Tibial nerve (tissue), 4 donors: ENCODE measurements around the gene HAPSTR1. TPM values are rescaled to one million over a fixed set of nuclear protein-coding genes. Genes with fewer than 3 reads are reported as not detected.

Source experiments
- DNase-seq, 2 donors: peaks; one replicate each; pipeline ENCODE4 v3.0.0-alpha.2; 2019; ENCODE audit warnings: low spot score in 2 of 2
- H3K27ac ChIP-seq, 4 donors: fragments of 200-600 bp; sonication (generic) in 3 of 4; one replicate each; pipeline ENCODE4 v1.5.1; 2017 to 2019; ENCODE audit warnings: mild to moderate bottlenecking in 1 of 4
- H3K27me3 ChIP-seq, 2 donors: fragments of 200-600 bp; sonication (generic) in 1 of 2; one replicate each; pipeline versions ENCODE4 v1.5.1 to v1.6.0; 2017 to 2019
- H3K36me3 ChIP-seq, 3 donors: fragments of 200-600 bp; sonication (generic); one replicate each; pipeline ENCODE4 v1.5.1; 2018 to 2019
- H3K4me1 ChIP-seq, 4 donors: fragments of 200-600 bp; sonication (generic) in 3 of 4; one replicate each; pipeline ENCODE4 v1.5.1; 2017 to 2019
- H3K4me3 ChIP-seq, 4 donors: fragments of 200-600 bp; sonication (generic) in 3 of 4; one replicate each; pipeline ENCODE4 v1.5.1; 2017 to 2019; ENCODE audit warnings: mild to moderate bottlenecking in 1 of 4, moderate library complexity in 1 of 4
- H3K9me3 ChIP-seq, 4 donors: fragments of 200-600 bp; sonication (generic) in 3 of 4; one replicate each; pipeline ENCODE4 v1.5.1; 2017 to 2019
- CTCF ChIP-seq, 5 experiments: fragments of 200-600 bp in 3 of 5; fragments of 450-650 bp in 2 of 5; sonication (generic) in 3 of 5; IDR thresholded peaks; one replicate each; pipeline ENCODE4 v1.5.1; 2016 to 2019; ENCODE audit warnings: antibody characterized with exemption in 5 of 5, mild to moderate bottlenecking in 3 of 5, moderate library complexity in 2 of 5
- EP300 ChIP-seq, 2 donors: sonication (generic); formaldehyde crosslinking; IDR thresholded peaks; one replicate each; pipeline ENCODE4 v1.6.1; 2017; ENCODE audit warnings: antibody characterized with exemption in 2 of 2, mild to moderate bottlenecking in 1 of 2
- POLR2A ChIP-seq, 2 donors: fragments of 450-650 bp; IDR thresholded peaks; one replicate each; pipeline ENCODE4 v1.6.1; 2017; ENCODE audit warnings: antibody characterized with exemption in 2 of 2, mild to moderate bottlenecking in 2 of 2, moderate library complexity in 2 of 2
- WGBS, 2 donors: methylation state at CpG; one replicate each; pipeline ENCODE4 v1.1.5; 2018; 5-methylcytosine and 5-hydroxymethylcytosine counted together
- total RNA-seq, 4 donors: library from RNA; depleted of rRNA; stranded (reverse); fragments of >200 nt; gene quantifications; one replicate each; pipeline ENCODE4 v1.1.0, GENCODE V29; 2016

Gene HAPSTR1
- total RNA-seq, 4 donors from 2014 or later, result 39.9 to 54.3 (median 50.6) TPM

GRCh38 chr16:9102379-9102778 lies 10.9 kb downstream of the HAPSTR1 start:
- Histone ChIP-seq H3K27me3 (no peaks in the 10 kb centered on the region), H3K4me1 (peaks cover 0 to 100% (median 72%) of the 10 kb centered on the region in 4 donors), H3K36me3 (peaks cover 0 to 37% (median 17%) of the 10 kb centered on the region in 3 donors), H3K4me3 (no peak overlapping the region), H3K9me3 (no peaks in the 10 kb centered on the region), H3K27ac (peak overlapping the region in 1 of 4 donors; percentile 33)
- DNase-seq, result no peak
- no peak for TF ChIP-seq POLR2A (IDR thresholded peaks at IDR 0.05)
- TF ChIP-seq CTCF (IDR thresholded peaks at IDR 0.05), result no peak
- no peak for TF ChIP-seq EP300 (IDR thresholded peaks at IDR 0.05)
- WGBS, 2 donors, result 36 to 51% methylated on average over 2 of the region's 2 CpGs

DNA sequence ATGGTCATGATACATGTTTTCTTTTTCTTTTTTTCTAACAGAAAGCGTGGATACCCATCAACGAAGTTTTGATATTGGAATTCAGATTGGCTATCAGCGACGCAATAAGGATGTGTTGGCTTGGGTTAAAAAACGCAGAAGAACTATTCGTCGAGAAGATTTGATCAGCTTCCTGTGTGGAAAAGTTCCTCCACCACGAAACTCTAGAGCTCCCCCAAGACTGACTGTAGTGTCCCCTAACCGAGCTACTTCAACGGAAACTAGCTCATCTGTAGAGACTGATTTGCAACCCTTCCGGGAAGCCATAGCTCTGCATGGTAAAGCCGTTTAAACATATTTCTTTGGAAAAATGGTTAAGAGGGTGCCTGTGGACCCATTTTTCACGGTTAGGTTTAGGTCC lies 11.5 kb downstream of the HAPSTR1 start:
- H3K27ac ChIP-seq, result peak overlapping the region in 1 of 4 donors; percentile 33

GRCh38 chr16:9103546-9103945 lies 12.1 kb downstream of the HAPSTR1 start:
- no peak for DNase-seq
- no peak overlapping the region for H3K4me3 ChIP-seq
- no peak overlapping the region for H3K27ac ChIP-seq
- H3K9me3 ChIP-seq, result no peaks in the 10 kb centered on the region
- peaks cover 0 to 99% (median 64%) of the 10 kb centered on the region in 4 donors for H3K4me1 ChIP-seq
- TF ChIP-seq POLR2A (IDR thresholded peaks at IDR 0.05) (no peak), CTCF (IDR thresholded peaks at IDR 0.05) (no peak), EP300 (IDR thresholded peaks at IDR 0.05) (no peak)
- no peaks in the 10 kb centered on the region for H3K27me3 ChIP-seq
- peaks cover 0 to 35% (median 17%) of the 10 kb centered on the region in 3 donors for H3K36me3 ChIP-seq
- WGBS, 2 donors, result 75 to 82% methylated on average over 3 of the region's 3 CpGs

More for the DNA sequence above, 11.5 kb downstream of the HAPSTR1 start:
- no peak for TF ChIP-seq POLR2A (IDR thresholded peaks at IDR 0.05)
- no peak for TF ChIP-seq EP300 (IDR thresholded peaks at IDR 0.05)
- no peak for TF ChIP-seq CTCF (IDR thresholded peaks at IDR 0.05)
- Histone ChIP-seq H3K9me3 (no peaks in the 10 kb centered on the region), H3K4me1 (peaks cover 0 to 100% (median 68%) of the 10 kb centered on the region in 4 donors), H3K36me3 (peaks cover 0 to 35% (median 17%) of the 10 kb centered on the region in 3 donors), H3K4me3 (no peak overlapping the region), H3K27me3 (no peaks in the 10 kb centered on the region)
- WGBS, 2 donors, result 87 to 88% methylated on average over 13 of the region's 13 CpGs
- no peak for DNase-seq

GRCh38 chr16:9105189-9105588 lies 13.7 kb downstream of the HAPSTR1 start:
- Histone ChIP-seq H3K27ac (no peak overlapping the region), H3K4me3 (no peak overlapping the region), H3K36me3 (peaks cover 0 to 35% (median 17%) of the 10 kb centered on the region in 3 donors), H3K4me1 (peaks cover 2 to 99% (median 63%) of the 10 kb centered on the region in 4 donors), H3K27me3 (no peaks in the 10 kb centered on the region), H3K9me3 (no peaks in the 10 kb centered on the region)
- TF ChIP-seq EP300 (IDR thresholded peaks at IDR 0.05), result no peak
- no peak for TF ChIP-seq POLR2A (IDR thresholded peaks at IDR 0.05)
- no peak for TF ChIP-seq CTCF (IDR thresholded peaks at IDR 0.05)
- no peak for DNase-seq

DNA sequence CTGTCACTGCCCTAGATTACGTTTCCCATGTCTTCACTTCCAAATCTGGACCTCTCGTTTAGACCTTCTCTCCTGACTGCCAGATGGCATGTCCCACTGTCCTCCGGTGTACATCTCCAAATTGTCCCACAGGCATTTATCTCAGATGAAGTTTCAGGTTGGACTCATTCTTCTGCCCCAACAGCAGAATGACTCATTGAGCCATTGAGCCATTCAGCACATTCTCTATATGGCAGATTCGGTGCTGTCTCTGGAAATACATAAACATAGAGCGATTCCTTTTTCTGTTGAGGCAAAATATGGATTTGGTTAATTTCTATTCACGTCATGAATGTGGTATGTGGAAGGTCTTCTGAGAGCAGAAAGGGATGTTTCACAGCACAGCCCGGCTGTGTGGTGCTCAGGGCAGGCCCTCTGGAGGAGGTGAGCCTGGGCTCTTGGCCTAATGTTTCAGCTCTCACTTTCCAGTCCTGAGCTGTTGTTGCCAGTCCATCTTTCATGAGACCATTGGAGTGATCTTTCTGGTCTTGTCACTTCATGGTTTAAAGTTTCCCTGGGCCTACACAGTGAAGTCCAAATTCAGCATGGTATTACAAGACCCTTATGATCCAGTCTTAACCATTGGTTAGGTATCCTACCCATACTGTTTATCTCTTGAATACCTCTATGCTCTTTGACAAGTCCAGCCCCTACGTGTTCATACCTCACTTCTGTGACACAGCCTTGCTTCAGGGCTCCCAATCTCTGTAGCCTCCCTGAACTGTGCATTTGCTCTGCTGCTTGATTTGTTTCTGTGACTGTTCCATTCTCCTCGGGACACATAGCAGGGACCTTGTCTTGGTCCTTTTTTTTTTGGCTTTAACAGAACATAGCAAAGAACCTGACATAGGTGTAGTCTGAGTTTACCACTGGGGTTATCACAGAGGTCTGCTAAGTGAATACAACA lies 15.9 kb downstream of the HAPSTR1 start:
- H3K4me1 ChIP-seq, result peaks cover 2 to 99% (median 69%) of the 10 kb centered on the region in 4 donors
- 72 to 79% methylated on average over 9 of the region's 9 CpGs for WGBS, 2 donors
- no peak for DNase-seq
- no peak overlapping the region for H3K27ac ChIP-seq
- peaks cover 0 to 35% (median 17%) of the 10 kb centered on the region in 3 donors for H3K36me3 ChIP-seq
- no peak overlapping the region for H3K4me3 ChIP-seq
- TF ChIP-seq EP300 (IDR thresholded peaks at IDR 0.05), result no peak
- TF ChIP-seq CTCF (IDR thresholded peaks at IDR 0.05), result no peak
- no peak for TF ChIP-seq POLR2A (IDR thresholded peaks at IDR 0.05)
- no peaks in the 10 kb centered on the region for H3K9me3 ChIP-seq
- no peaks in the 10 kb centered on the region for H3K27me3 ChIP-seq
